GM12801 (cell line): ENCODE measurements around the gene LARP1B.

ENCODE experiments used
- TF ChIP-seq, protein P1 (sequence below): IDR thresholded peaks from one replicate; pipeline ENCODE4 v1.5.1; 2011; ENCODE audit warnings: control low read depth; ENCODE audit not compliant: insufficient read length; ENCODE audit errors: extremely low read depth

LARP1B gene

DNA sequence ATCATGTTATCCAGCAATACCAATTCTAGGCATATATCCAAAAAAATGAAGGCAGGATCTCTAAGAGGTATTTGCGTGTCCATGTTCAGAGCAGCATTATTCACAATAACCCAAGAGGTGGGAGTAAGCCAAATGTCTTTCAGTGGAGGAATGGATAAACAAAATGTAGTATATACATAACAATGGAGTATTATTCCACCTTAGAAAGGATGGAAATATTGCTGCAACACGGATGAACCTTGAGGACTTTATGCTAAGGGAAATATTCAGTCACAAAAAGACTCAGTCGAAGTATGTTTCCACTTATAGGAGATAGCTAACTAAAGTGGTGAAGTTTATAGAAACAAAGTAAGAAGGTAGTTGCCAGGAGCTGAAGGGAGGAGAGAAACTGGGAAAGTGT, 74.3 kb downstream of the LARP1B start:
- TF ChIP-seq, protein P1, sequence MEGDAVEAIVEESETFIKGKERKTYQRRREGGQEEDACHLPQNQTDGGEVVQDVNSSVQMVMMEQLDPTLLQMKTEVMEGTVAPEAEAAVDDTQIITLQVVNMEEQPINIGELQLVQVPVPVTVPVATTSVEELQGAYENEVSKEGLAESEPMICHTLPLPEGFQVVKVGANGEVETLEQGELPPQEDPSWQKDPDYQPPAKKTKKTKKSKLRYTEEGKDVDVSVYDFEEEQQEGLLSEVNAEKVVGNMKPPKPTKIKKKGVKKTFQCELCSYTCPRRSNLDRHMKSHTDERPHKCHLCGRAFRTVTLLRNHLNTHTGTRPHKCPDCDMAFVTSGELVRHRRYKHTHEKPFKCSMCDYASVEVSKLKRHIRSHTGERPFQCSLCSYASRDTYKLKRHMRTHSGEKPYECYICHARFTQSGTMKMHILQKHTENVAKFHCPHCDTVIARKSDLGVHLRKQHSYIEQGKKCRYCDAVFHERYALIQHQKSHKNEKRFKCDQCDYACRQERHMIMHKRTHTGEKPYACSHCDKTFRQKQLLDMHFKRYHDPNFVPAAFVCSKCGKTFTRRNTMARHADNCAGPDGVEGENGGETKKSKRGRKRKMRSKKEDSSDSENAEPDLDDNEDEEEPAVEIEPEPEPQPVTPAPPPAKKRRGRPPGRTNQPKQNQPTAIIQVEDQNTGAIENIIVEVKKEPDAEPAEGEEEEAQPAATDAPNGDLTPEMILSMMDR = no peak

DNA sequence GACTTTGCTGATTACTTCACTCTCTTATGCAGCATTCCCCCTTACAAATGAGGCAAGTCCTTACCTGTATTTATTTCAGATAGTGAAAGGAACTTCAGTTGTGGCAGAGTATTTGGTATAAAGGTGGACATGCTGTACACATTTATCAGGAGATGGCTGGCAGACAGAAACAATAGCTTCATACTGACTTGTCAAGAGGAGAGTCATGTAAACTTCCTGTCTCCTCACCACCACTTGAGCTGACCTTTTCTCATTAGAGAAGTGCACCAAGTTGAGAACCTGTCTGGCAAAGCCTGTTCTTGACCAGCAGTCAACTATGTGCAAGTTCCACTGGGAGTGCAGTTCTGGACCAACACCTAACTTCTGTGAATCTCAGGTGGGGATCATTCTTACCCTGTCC, 80.8 kb downstream of the LARP1B start:
- TF ChIP-seq, protein P1 = no peak

DNA sequence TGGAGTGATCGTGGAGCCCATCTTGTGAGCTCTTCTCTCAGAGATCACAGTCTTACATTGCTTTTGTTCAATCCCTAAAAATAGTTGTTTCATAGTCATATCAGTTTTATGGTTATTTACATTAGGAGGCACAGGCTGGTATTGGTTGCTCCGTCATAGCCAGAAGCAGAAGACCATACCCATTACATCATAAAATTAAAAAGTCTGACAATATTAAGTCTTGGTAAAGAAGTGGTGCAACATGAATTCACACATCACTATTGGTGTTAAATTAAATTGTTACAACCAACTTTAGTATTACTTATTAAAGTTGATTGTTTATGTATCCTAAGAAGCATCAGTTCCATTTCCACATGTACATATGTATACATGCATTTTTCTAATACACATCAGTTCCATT, 84.6 kb downstream of the LARP1B start:
- TF ChIP-seq, protein P1 = no peak

DNA sequence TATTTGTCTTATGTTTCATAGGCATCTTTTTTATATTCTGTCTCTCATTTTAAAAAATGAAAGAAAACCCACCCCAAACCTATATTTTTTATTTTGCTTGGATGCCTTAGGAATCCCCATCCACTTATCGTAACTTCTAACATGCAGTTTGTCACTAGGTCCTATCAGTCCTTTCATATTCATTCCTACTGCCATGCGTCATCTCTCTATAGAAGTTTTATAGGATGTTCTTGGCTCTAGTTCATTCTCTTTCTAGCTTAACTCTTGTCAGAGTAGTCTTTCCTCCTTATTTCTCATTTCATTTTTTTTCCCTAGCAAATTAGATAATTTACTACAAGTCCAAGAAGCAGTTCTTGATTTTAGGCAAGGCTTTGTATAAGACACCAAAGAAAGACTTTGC, 92.7 kb downstream of the LARP1B start:
- TF ChIP-seq, protein P1 = no peak

DNA sequence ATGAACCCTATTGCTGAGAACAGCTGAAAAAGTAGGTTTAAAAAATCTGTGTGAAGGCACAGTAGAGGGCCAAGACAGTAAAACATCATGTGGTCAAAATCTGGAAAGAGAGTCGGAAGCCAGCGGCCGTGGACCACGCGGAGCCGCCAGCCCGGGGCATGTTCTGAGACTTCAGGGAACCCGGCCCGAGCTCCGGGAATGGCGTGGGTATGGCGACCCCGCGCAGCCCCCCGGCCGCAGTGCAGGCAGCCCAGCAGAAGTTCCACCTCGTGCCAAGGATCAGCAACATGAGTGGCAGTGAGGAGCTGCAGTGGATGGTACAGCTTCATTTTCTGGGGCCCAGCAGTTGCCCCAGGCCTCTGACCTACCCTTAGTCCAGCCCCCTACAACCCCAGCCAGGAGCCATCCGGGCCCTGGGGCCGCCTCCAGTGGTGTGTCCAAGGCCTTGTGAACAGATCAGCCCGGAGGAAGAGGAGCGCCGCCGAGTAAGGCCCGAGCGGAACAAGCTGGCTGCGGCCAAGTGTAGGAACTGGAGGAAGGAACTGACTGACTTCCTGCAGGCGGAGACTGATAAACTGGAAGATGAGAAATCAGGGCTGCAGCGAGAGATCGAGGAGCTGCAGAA, 94.2 kb downstream of the LARP1B start:
- TF ChIP-seq, protein P1 = no peak

DNA sequence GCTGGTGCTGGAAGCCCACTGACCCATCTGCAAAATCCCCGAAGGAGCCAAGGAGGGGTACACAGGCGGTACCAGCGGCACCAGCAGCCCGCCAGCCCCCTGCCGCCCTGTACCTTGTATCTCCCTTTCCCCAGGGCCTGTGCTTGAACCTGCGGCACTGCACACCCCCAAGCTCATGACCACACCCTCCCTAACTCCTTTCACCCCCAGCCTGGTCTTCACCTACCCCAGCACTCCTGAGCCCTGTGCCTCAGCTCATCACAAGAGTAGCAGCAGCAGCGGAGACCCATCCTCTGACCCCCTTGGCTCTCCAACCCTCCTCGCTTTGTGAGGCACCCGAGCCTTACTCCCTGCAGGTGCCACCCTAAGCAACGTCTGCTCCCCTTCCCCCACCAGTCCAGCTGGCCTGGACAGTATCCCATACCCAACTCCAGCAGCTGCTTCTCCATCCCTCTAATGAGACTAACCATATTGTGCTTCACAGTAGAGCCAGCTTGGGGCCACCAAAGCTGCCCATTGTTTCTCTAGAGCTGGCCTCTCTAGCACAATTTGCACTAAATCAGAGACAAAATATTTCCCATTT, 94.9 kb downstream of the LARP1B start:
- TF ChIP-seq, protein P1 = no peak

DNA sequence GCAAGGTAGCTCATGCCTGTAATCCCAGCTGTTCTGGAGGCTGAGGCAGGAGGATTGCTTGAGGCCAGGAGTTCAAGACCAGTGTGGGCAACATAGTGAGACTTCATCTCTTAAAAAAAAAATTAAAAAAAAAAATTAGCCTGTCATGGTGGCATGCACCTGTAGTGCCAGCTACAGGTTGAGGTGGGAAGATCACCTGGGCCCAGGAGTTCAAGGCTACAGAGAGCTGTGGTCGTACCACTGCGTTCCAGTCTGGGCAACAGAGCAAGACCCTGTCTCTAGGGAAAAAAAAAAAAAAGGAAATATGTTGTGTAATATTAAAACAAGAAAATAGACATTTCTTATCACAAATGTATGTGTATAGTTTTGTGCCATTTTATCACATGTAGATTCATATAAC, 97.8 kb downstream of the LARP1B start:
- TF ChIP-seq, protein P1 = no peak
